Upper lobe of right lung (tissue), 1 donor: ENCODE results near the gene COL18A1. TPM values are rescaled to one million over a fixed set of nuclear protein-coding genes. Genes with fewer than 3 reads are reported as not detected.

Source experiments
- ATAC-seq: fragments of 200-7000 bp; cut with Tn5 transposase; one replicate; pipeline ENCODE4 v1.9.1; 2020; ENCODE audit warnings: mild to moderate bottlenecking, moderate library complexity
- DNase-seq: peaks from one replicate; pipeline ENCODE4 v3.0.0-alpha.2; 2020
- H3K27ac ChIP-seq: fragments of 200-600 bp; one replicate; pipeline ENCODE4 v1.8.0; 2022
- H3K27me3 ChIP-seq: fragments of 200-600 bp; one replicate; pipeline ENCODE4 v1.8.0; 2022; ENCODE audit warnings: mild to moderate bottlenecking
- H3K36me3 ChIP-seq: fragments of 200-600 bp; one replicate; pipeline ENCODE4 v1.8.0; 2022
- H3K4me1 ChIP-seq: fragments of 200-600 bp; one replicate; pipeline ENCODE4 v1.8.0; 2022
- H3K4me3 ChIP-seq: fragments of 200-600 bp; one replicate; pipeline ENCODE4 v1.8.0; 2022; ENCODE audit warnings: mild to moderate bottlenecking
- H3K9me3 ChIP-seq: fragments of 200-600 bp; one replicate; pipeline ENCODE4 v1.8.0; 2022
- CTCF ChIP-seq: fragments of 200-600 bp; IDR thresholded peaks from one replicate; pipeline ENCODE4 v1.8.0; 2022; ENCODE audit warnings: antibody characterized with exemption
- intact Hi-C: fragments of 100-400 bp; cut with DNase I; formaldehyde crosslinking; loops from one replicate; pipeline ENCODE4 v1.11.0; 2022
- total RNA-seq: library from RNA; stranded (reverse); fragmentation: NEBNext Ultra II Directional; extraction: Animal tissue kit (Norgen Biotek cat#: 25700); gene quantifications from one replicate; pipeline ENCODE4 v1.2.1, GENCODE V29; 2021
- donor health status: DM: no; HTN: yes; CAD: no; lungs with severe emphysema.

Gene COL18A1
- total RNA-seq, 1 donor from 2014 or later = 60.4 TPM

- H3K27ac ChIP-seq = peak overlapping the region; percentile 55
- H3K9me3 ChIP-seq = no peaks in the 10 kb centered on the region
- ATAC-seq (peak; percentile 72), DNase-seq (peak; percentile 82)
- H3K4me1 ChIP-seq = peaks cover 5% of the 10 kb centered on the region
- H3K36me3 ChIP-seq = peaks cover 7% of the 10 kb centered on the region
- H3K27me3 ChIP-seq = no peaks in the 10 kb centered on the region
- H3K4me3 ChIP-seq = no peak overlapping the region
- no peak for TF ChIP-seq CTCF
- intact Hi-C loops = no loop called here
Observed at GRCh38 chr21:45513003-45513717, 108.2 kb downstream of the COL18A1 start.

GRCh38 chr21:45513741-45514310 lies 108.9 kb downstream of the COL18A1 start:
- peaks cover 7% of the 10 kb centered on the region for H3K36me3 ChIP-seq
- H3K9me3 ChIP-seq = peaks cover under 1% of the 10 kb centered on the region
- peak; percentile 57 for DNase-seq
- no peak overlapping the region for H3K4me3 ChIP-seq
- H3K27me3 ChIP-seq = no peaks in the 10 kb centered on the region
- H3K27ac ChIP-seq = no peak overlapping the region
- ATAC-seq = peak; percentile 3
- TF ChIP-seq CTCF = no peak
- intact Hi-C loops = no loop called here
- H3K4me1 ChIP-seq = peaks cover 5% of the 10 kb centered on the region

- Histone ChIP-seq H3K4me1 (peaks cover 5% of the 10 kb centered on the region), H3K27me3 (no peaks in the 10 kb centered on the region), H3K9me3 (peaks cover 7% of the 10 kb centered on the region), H3K4me3 (no peak overlapping the region), H3K27ac (no peak overlapping the region), H3K36me3 (peaks cover 7% of the 10 kb centered on the region)
- intact Hi-C loops = no loop called here
- no peak for TF ChIP-seq CTCF
- peak; percentile 62 for DNase-seq
- no peak for ATAC-seq
Observed at GRCh38 chr21:45514311-45515021, 109.5 kb downstream of the COL18A1 start.

- DNase-seq = peak; percentile 60
- TF ChIP-seq CTCF = no peak
- no peak for ATAC-seq
- no peaks in the 10 kb centered on the region for H3K27me3 ChIP-seq
- no peak overlapping the region for H3K4me3 ChIP-seq
- peaks cover 5% of the 10 kb centered on the region for H3K4me1 ChIP-seq
- peaks cover 7% of the 10 kb centered on the region for H3K9me3 ChIP-seq
- intact Hi-C loops = no loop called here
- no peak overlapping the region for H3K27ac ChIP-seq
- peaks cover 7% of the 10 kb centered on the region for H3K36me3 ChIP-seq
Observed at GRCh38 chr21:45515241-45516061, 110.5 kb downstream of the COL18A1 start.

GRCh38 chr21:45516071-45516670 lies 111.2 kb downstream of the COL18A1 start:
- peaks cover 5% of the 10 kb centered on the region for H3K4me1 ChIP-seq
- H3K9me3 ChIP-seq = peaks cover 14% of the 10 kb centered on the region
- no peak for TF ChIP-seq CTCF
- H3K36me3 ChIP-seq = peaks cover 7% of the 10 kb centered on the region
- ATAC-seq (no peak), DNase-seq (peak; percentile 59)
- H3K27ac ChIP-seq = no peak overlapping the region
- no peak overlapping the region for H3K4me3 ChIP-seq
- intact Hi-C loops = no loop called here
- H3K27me3 ChIP-seq = no peaks in the 10 kb centered on the region
